CD14-positive monocyte (primary cell): ENCODE data around the gene SERINC2. TPM values are rescaled to one million over a fixed set of nuclear protein-coding genes. Genes with fewer than 3 reads are reported as not detected.
A peak's percentile ranks its signal among the peaks of the same experiment; 100 is the strongest.

Source experiments
- DNase-seq, 3 donors: peaks; one replicate each; pipeline ENCODE4 v3.0.0-alpha.2; 2011 to 2022
- H2AFZ ChIP-seq: 2 replicates; pipeline ENCODE4 v1.6.0; 2012; ENCODE audit warnings: mild to moderate bottlenecking, low read depth, low read length, inconsistent platforms; ENCODE audit not compliant: insufficient read depth, poor library complexity, severe bottlenecking
- H3K27ac ChIP-seq, 2 donors: 1 replicate in 1 of 2; 2 replicates in 1 of 2; pipeline ENCODE4 v1.5.1; 2012 to 2013; ENCODE audit warnings: low read length in 2 of 2, control low read depth in 1 of 2, inconsistent platforms in 1 of 2, low read depth in 1 of 2, mild to moderate bottlenecking in 1 of 2
- H3K27me3 ChIP-seq, 2 donors: one replicate each; pipeline versions ENCODE4 v1.6.0 to v1.6.1; 2011 to 2013; ENCODE audit warnings: low read length in 2 of 2; ENCODE audit not compliant: control insufficient read depth in 2 of 2, insufficient read depth in 2 of 2
- H3K36me3 ChIP-seq, 2 donors: replicated peaks in 1 of 2; 1 replicate in 1 of 2; 2 replicates in 1 of 2; pipeline versions ENCODE4 v1.5.1 to v1.6.1; 2012 to 2013; ENCODE audit warnings: low read length in 2 of 2, control low read depth in 1 of 2, inconsistent platforms in 1 of 2, mild to moderate bottlenecking in 1 of 2; ENCODE audit not compliant: insufficient read depth in 2 of 2, control insufficient read depth in 1 of 2
- H3K4me1 ChIP-seq, 2 donors: 1 replicate in 1 of 2; 2 replicates in 1 of 2; pipeline versions ENCODE4 v1.5.1 to v1.6.1; 2012 to 2013; ENCODE audit warnings: low read length in 2 of 2, control low read depth in 1 of 2, inconsistent platforms in 1 of 2, mild to moderate bottlenecking in 1 of 2, moderate library complexity in 1 of 2; ENCODE audit not compliant: insufficient read depth in 2 of 2, control insufficient read depth in 1 of 2
- H3K4me2 ChIP-seq: replicated peaks from 2 replicates; pipeline ENCODE3; 2012; ENCODE audit warnings: low read length, moderate library complexity, mild to moderate bottlenecking; ENCODE audit not compliant: poor library complexity, severe bottlenecking; ENCODE audit errors: extremely low read depth
- H3K4me3 ChIP-seq, 3 experiments: fragments of 200-600 bp in 1 of 3; sonication (generic) in 1 of 3; replicated peaks in 1 of 3; 1 replicate in 2 of 3; 2 replicates in 1 of 3; pipeline ENCODE4 v1.5.1; 2011 to 2013; ENCODE audit warnings: low read length in 3 of 3, mild to moderate bottlenecking in 3 of 3, control low read depth in 2 of 3, low read depth in 2 of 3, inconsistent platforms in 1 of 3, moderate library complexity in 1 of 3
- H3K79me2 ChIP-seq: 2 replicates; pipeline ENCODE4 v1.6.0; 2012; ENCODE audit warnings: mild to moderate bottlenecking, control low read depth, inconsistent platforms, low read length, moderate library complexity; ENCODE audit not compliant: insufficient read depth
- H3K9ac ChIP-seq: 2 replicates; pipeline ENCODE4 v1.6.0; 2017; ENCODE audit warnings: low read length, mild to moderate bottlenecking; ENCODE audit not compliant: insufficient read depth, poor library complexity, severe bottlenecking
- H3K9me3 ChIP-seq, 2 donors: replicated peaks in 1 of 2; 1 replicate in 1 of 2; 2 replicates in 1 of 2; pipeline versions ENCODE4 v1.5.1 to v1.6.1; 2012 to 2013; ENCODE audit warnings: low read length in 2 of 2, control low read depth in 1 of 2; ENCODE audit not compliant: control insufficient read depth in 1 of 2, insufficient read depth in 1 of 2
- H4K20me1 ChIP-seq: 2 replicates; pipeline ENCODE4 v1.6.0; 2012; ENCODE audit warnings: mild to moderate bottlenecking, low read length, control low read depth, moderate library complexity; ENCODE audit not compliant: insufficient read depth
- H3K27ac Mint-ChIP-seq, 7 donors: one replicate each; pipeline ENCODE4 v1.8.0; 2020; ENCODE audit warnings: mild to moderate bottlenecking in 7 of 7, mixed read lengths in 7 of 7, moderate library complexity in 6 of 7, inconsistent platforms in 2 of 7
- H3K27me3 Mint-ChIP-seq, 3 donors: one replicate each; pipeline ENCODE4 v1.8.0; 2021 to 2022; ENCODE audit warnings: low read depth in 3 of 3, mild to moderate bottlenecking in 3 of 3, mixed read lengths in 3 of 3, moderate library complexity in 3 of 3, inconsistent platforms in 1 of 3
- H3K36me3 Mint-ChIP-seq, 2 donors: one replicate each; pipeline ENCODE4 v1.8.0; 2020; ENCODE audit warnings: mixed read lengths in 2 of 2, inconsistent platforms in 1 of 2, mild to moderate bottlenecking in 1 of 2
- H3K4me1 Mint-ChIP-seq: one replicate; pipeline ENCODE4 v1.8.0; 2020; ENCODE audit warnings: mild to moderate bottlenecking, mixed read lengths
- H3K4me3 Mint-ChIP-seq, 2 donors: one replicate each; pipeline ENCODE4 v1.8.0; 2020; ENCODE audit warnings: mild to moderate bottlenecking in 2 of 2, mixed read lengths in 2 of 2, moderate library complexity in 1 of 2
- H3K9me3 Mint-ChIP-seq, 7 donors: one replicate each; pipeline ENCODE4 v1.8.0; 2020 to 2022; ENCODE audit warnings: mixed read lengths in 7 of 7, mild to moderate bottlenecking in 6 of 7, moderate library complexity in 6 of 7, inconsistent platforms in 2 of 7
- CTCF ChIP-seq: fragments of 200-600 bp; IDR thresholded peaks from one replicate; pipeline ENCODE4 v1.8.0; 2022; ENCODE audit warnings: antibody characterized with exemption, mild to moderate bottlenecking
- WGBS: methylation state at CpG from one replicate; pipeline ENCODE4 v1.1.5; 2013; ENCODE audit warnings: missing lambda C conversion rate; ENCODE audit not compliant: insufficient coverage; 5-methylcytosine and 5-hydroxymethylcytosine counted together
- intact Hi-C, 2 donors: fragments of 100-400 bp; cut with micrococcal nuclease; formaldehyde crosslinking; loops; one replicate each; pipeline versions ENCODE4 v1.15.0 to v1.15.1; 2023
- polyA plus RNA-seq, 3 donors: library from polyadenylated mRNA; depleted of rRNA in 1 of 3; unstranded in 2 of 3; stranded (reverse) in 1 of 3; fragments of 300-500 nt in 2 of 3; fragments of >200 nt in 1 of 3; fragmentation: Illumina TruSeq in 2 of 3; gene quantifications; 1 replicate in 2 of 3; 2 replicates in 1 of 3; pipeline ENCODE4 v1.2.3, GENCODE V29; 2012 to 2021

Gene SERINC2
- polyA plus RNA-seq, 3 donors = 4.1 to 12.6 (median 7.8) TPM

- H2AFZ ChIP-seq = no peak overlapping the region
- H3K27me3 Mint-ChIP-seq = peaks cover 18 to 24% (median 24%) of the 10 kb centered on the region in 3 donors
- no peak overlapping the region for H3K9ac ChIP-seq
- no peak for DNase-seq
- TF ChIP-seq CTCF = no peak
- peaks cover 12 to 16% of the 10 kb centered on the region in 2 donors for H3K4me1 ChIP-seq
- H3K36me3 ChIP-seq = no peaks in the 10 kb centered on the region
- H3K9me3 ChIP-seq = no peaks in the 10 kb centered on the region
- peak overlapping the region; percentile 68 to 89 for H3K4me3 Mint-ChIP-seq
- no peaks in the 10 kb centered on the region for H3K79me2 ChIP-seq
- intact Hi-C loops = no loop called here
- peaks cover 0 to 7% of the 10 kb centered on the region in 2 donors for H3K36me3 Mint-ChIP-seq
- peaks cover 0 to 2% (median 0%) of the 10 kb centered on the region in 7 donors for H3K9me3 Mint-ChIP-seq
- H3K4me2 ChIP-seq = peak overlapping the region; percentile 36
- no peak overlapping the region for H3K27ac Mint-ChIP-seq
- peaks cover 0 to 13% of the 10 kb centered on the region in 2 donors for H3K27me3 ChIP-seq
- no peaks in the 10 kb centered on the region for H4K20me1 ChIP-seq
- peaks cover 21% of the 10 kb centered on the region for H3K4me1 Mint-ChIP-seq
- no peak overlapping the region for H3K27ac ChIP-seq
- WGBS = 0% methylated on average over 3 of the region's 11 CpGs
- peak overlapping the region in 1 of 3 experiments; percentile 42 for H3K4me3 ChIP-seq
These were observed 39.0 kb upstream of the SERINC2 start for GRCh38 chr1:31373897-31374486.

- H3K27me3 Mint-ChIP-seq = peaks cover 18 to 24% (median 24%) of the 10 kb centered on the region in 3 donors
- Histone ChIP-seq H3K79me2 (no peaks in the 10 kb centered on the region), H3K9me3 (no peaks in the 10 kb centered on the region), H3K27me3 (peaks cover 0 to 13% of the 10 kb centered on the region in 2 donors), H3K9ac (no peak overlapping the region), H2AFZ (no peak overlapping the region), H4K20me1 (no peaks in the 10 kb centered on the region), H3K36me3 (no peaks in the 10 kb centered on the region), H3K4me2 (no peak overlapping the region), H3K27ac (no peak overlapping the region), H3K4me1 (peaks cover 12 to 16% of the 10 kb centered on the region in 2 donors), H3K4me3 (no peak overlapping the region)
- WGBS = 100% methylated on average over 4 of the region's 7 CpGs
- H3K4me1 Mint-ChIP-seq = peaks cover 21% of the 10 kb centered on the region
- DNase-seq = no peak
- H3K4me3 Mint-ChIP-seq = no peak overlapping the region
- peaks cover 0 to 2% (median 0%) of the 10 kb centered on the region in 7 donors for H3K9me3 Mint-ChIP-seq
- intact Hi-C loops = no loop called here
- no peak for TF ChIP-seq CTCF
- no peak overlapping the region for H3K27ac Mint-ChIP-seq
- peaks cover 0 to 7% of the 10 kb centered on the region in 2 donors for H3K36me3 Mint-ChIP-seq
These were observed 38.4 kb upstream of the SERINC2 start for GRCh38 chr1:31374511-31375196.
